Measurements from ENCODE around the gene LRIG1. TPM values are rescaled to one million over a fixed set of nuclear protein-coding genes. Genes with fewer than 3 reads are reported as not detected.

Gene LRIG1
- total and polyA plus RNA-seq, 2 of the 8 experiments (the other 6 are each of a cell fraction or from before 2014, with no cell fraction given), result 78.1 to 88.7 TPM

DNA sequence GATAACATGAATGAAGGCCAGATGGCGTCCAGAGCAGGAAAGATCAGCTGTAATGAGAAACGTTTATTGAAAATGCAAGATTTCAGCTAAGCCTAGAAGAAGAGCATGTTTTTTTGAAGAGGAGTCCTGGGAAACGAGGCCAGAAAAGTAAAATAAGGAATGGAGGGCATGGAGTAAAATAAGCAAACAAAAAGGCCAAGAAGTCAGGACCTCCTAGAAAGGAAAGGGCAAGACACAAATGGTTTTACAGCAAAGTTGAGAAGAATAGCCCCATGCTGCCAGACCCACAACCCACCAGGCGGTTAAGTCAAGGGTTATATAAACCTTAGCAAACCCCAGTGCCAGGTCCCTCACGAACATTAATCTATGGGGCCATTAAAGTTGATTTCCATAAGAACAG is 30.5 kb downstream of the LRIG1 start (continued):
- TF ChIP-seq, protein P1, sequence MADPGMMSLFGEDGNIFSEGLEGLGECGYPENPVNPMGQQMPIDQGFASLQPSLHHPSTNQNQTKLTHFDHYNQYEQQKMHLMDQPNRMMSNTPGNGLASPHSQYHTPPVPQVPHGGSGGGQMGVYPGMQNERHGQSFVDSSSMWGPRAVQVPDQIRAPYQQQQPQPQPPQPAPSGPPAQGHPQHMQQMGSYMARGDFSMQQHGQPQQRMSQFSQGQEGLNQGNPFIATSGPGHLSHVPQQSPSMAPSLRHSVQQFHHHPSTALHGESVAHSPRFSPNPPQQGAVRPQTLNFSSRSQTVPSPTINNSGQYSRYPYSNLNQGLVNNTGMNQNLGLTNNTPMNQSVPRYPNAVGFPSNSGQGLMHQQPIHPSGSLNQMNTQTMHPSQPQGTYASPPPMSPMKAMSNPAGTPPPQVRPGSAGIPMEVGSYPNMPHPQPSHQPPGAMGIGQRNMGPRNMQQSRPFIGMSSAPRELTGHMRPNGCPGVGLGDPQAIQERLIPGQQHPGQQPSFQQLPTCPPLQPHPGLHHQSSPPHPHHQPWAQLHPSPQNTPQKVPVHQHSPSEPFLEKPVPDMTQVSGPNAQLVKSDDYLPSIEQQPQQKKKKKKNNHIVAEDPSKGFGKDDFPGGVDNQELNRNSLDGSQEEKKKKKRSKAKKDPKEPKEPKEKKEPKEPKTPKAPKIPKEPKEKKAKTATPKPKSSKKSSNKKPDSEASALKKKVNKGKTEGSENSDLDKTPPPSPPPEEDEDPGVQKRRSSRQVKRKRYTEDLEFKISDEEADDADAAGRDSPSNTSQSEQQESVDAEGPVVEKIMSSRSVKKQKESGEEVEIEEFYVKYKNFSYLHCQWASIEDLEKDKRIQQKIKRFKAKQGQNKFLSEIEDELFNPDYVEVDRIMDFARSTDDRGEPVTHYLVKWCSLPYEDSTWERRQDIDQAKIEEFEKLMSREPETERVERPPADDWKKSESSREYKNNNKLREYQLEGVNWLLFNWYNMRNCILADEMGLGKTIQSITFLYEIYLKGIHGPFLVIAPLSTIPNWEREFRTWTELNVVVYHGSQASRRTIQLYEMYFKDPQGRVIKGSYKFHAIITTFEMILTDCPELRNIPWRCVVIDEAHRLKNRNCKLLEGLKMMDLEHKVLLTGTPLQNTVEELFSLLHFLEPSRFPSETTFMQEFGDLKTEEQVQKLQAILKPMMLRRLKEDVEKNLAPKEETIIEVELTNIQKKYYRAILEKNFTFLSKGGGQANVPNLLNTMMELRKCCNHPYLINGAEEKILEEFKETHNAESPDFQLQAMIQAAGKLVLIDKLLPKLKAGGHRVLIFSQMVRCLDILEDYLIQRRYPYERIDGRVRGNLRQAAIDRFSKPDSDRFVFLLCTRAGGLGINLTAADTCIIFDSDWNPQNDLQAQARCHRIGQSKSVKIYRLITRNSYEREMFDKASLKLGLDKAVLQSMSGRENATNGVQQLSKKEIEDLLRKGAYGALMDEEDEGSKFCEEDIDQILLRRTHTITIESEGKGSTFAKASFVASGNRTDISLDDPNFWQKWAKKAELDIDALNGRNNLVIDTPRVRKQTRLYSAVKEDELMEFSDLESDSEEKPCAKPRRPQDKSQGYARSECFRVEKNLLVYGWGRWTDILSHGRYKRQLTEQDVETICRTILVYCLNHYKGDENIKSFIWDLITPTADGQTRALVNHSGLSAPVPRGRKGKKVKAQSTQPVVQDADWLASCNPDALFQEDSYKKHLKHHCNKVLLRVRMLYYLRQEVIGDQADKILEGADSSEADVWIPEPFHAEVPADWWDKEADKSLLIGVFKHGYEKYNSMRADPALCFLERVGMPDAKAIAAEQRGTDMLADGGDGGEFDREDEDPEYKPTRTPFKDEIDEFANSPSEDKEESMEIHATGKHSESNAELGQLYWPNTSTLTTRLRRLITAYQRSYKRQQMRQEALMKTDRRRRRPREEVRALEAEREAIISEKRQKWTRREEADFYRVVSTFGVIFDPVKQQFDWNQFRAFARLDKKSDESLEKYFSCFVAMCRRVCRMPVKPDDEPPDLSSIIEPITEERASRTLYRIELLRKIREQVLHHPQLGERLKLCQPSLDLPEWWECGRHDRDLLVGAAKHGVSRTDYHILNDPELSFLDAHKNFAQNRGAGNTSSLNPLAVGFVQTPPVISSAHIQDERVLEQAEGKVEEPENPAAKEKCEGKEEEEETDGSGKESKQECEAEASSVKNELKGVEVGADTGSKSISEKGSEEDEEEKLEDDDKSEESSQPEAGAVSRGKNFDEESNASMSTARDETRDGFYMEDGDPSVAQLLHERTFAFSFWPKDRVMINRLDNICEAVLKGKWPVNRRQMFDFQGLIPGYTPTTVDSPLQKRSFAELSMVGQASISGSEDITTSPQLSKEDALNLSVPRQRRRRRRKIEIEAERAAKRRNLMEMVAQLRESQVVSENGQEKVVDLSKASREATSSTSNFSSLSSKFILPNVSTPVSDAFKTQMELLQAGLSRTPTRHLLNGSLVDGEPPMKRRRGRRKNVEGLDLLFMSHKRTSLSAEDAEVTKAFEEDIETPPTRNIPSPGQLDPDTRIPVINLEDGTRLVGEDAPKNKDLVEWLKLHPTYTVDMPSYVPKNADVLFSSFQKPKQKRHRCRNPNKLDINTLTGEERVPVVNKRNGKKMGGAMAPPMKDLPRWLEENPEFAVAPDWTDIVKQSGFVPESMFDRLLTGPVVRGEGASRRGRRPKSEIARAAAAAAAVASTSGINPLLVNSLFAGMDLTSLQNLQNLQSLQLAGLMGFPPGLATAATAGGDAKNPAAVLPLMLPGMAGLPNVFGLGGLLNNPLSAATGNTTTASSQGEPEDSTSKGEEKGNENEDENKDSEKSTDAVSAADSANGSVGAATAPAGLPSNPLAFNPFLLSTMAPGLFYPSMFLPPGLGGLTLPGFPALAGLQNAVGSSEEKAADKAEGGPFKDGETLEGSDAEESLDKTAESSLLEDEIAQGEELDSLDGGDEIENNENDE (IDR thresholded peaks at IDR 0.05; ENCODE audit: insufficient replicate concordance, low read length), result no peak
- TF ChIP-seq BCL11A (IDR thresholded peaks at IDR 0.05; ENCODE audit: low read depth in 2 of 2, low read length in 2 of 2), result no peak
- no peak for TF ChIP-seq KDM1A (IDR thresholded peaks at IDR 0.05; ENCODE audit: borderline replicate concordance, low read length)
- no peak for TF ChIP-seq SUZ12 (IDR thresholded peaks at IDR 0.05; ENCODE audit: low read length)
- TF ChIP-seq, protein P2, sequence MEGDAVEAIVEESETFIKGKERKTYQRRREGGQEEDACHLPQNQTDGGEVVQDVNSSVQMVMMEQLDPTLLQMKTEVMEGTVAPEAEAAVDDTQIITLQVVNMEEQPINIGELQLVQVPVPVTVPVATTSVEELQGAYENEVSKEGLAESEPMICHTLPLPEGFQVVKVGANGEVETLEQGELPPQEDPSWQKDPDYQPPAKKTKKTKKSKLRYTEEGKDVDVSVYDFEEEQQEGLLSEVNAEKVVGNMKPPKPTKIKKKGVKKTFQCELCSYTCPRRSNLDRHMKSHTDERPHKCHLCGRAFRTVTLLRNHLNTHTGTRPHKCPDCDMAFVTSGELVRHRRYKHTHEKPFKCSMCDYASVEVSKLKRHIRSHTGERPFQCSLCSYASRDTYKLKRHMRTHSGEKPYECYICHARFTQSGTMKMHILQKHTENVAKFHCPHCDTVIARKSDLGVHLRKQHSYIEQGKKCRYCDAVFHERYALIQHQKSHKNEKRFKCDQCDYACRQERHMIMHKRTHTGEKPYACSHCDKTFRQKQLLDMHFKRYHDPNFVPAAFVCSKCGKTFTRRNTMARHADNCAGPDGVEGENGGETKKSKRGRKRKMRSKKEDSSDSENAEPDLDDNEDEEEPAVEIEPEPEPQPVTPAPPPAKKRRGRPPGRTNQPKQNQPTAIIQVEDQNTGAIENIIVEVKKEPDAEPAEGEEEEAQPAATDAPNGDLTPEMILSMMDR (IDR thresholded peaks at IDR 0.05; ENCODE audit: control extremely low read depth in 1 of 3, insufficient read depth in 1 of 3, low read depth in 1 of 3, low read length in 3 of 3), result no peak
- no peak for TF ChIP-seq POU5F1 (IDR thresholded peaks at IDR 0.05; ENCODE audit: low read depth, low read length)
- TF ChIP-seq KDM4A (IDR thresholded peaks at IDR 0.05; ENCODE audit: low read depth, low read length, severe bottlenecking), result no peak
- TF ChIP-seq BACH1 (IDR thresholded peaks at IDR 0.05; ENCODE audit: low read length), result no peak
- TF ChIP-seq RBBP5 (IDR thresholded peaks at IDR 0.05; ENCODE audit: borderline replicate concordance, low read depth, low read length), result no peak
- no peak for TF ChIP-seq SIRT6 (IDR thresholded peaks at IDR 0.05; ENCODE audit: low read length)
